ENCODE data around the gene WHRN.

The WHRN gene

GRCh38 chr9:114496011-114496410 lies 9.3 kb downstream of the WHRN start:
- ChIA-PET POLR2A (no interaction called here), CTCF (interaction anchor here (0.6 kb wide), 1 partner anchor 896 kb away, joined by 3 read pairs; no protein-coding TSS in a partner anchor)
- TF ChIP-seq ELF4 (IDR thresholded peaks at IDR 0.05) = no peak
- TF ChIP-seq TARDBP (IDR thresholded peaks at IDR 0.05) = no peak
- TF ChIP-seq PKNOX1 (IDR thresholded peaks at IDR 0.05) = no peak
- TF ChIP-seq L3MBTL2 (conservative IDR thresholded peaks at IDR 0.05) = no peak
- no peak for TF ChIP-seq FOXK2 (IDR thresholded peaks at IDR 0.05)
- TF ChIP-seq ARNT (IDR thresholded peaks at IDR 0.05) = no peak
- TF ChIP-seq NFRKB (IDR thresholded peaks at IDR 0.05) = no peak
- TF ChIP-seq BHLHE40 (IDR thresholded peaks at IDR 0.05; ENCODE audit: borderline replicate concordance) = no peak
- TF ChIP-seq FOXM1 (IDR thresholded peaks at IDR 0.05; ENCODE audit: borderline replicate concordance) = no peak
- no peak for TF ChIP-seq ZNF384 (IDR thresholded peaks at IDR 0.05)
- TF ChIP-seq SUZ12 (IDR thresholded peaks at IDR 0.05) = no peak
- no peak for TF ChIP-seq LEF1 (IDR thresholded peaks at IDR 0.05; ENCODE audit: borderline replicate concordance)
- TF ChIP-seq FOXA1 (IDR thresholded peaks at IDR 0.05) = no peak
- TF ChIP-seq CTBP1 (IDR thresholded peaks at IDR 0.05; ENCODE audit: borderline replicate concordance) = no peak
- no peak for TF ChIP-seq SP1 (IDR thresholded peaks at IDR 0.05)
- no peak for DNase-seq (ENCODE audit: extremely low spot score)

GRCh38 chr9:114494776-114495569 lies 10.3 kb downstream of the WHRN start:
- CTCF ChIA-PET = no interaction called here
- POLR2A ChIA-PET = no interaction called here
- no peak for TF ChIP-seq FOXK2 (IDR thresholded peaks at IDR 0.05)
- no peak for TF ChIP-seq ELF4 (IDR thresholded peaks at IDR 0.05)
- no peak for TF ChIP-seq TARDBP (IDR thresholded peaks at IDR 0.05)
- TF ChIP-seq FOXM1 (IDR thresholded peaks at IDR 0.05; ENCODE audit: borderline replicate concordance) = no peak
- no peak for TF ChIP-seq FOXA1 (IDR thresholded peaks at IDR 0.05)
- no peak for DNase-seq (ENCODE audit: extremely low spot score)

GRCh38 chr9:114493521-114494184 lies 11.6 kb downstream of the WHRN start:
- no peak for TF ChIP-seq HDGF (IDR thresholded peaks at IDR 0.05; ENCODE audit: borderline replicate concordance)
- TF ChIP-seq SP1 (IDR thresholded peaks at IDR 0.05) = no peak
- TF ChIP-seq ELF4 (IDR thresholded peaks at IDR 0.05) = no peak
- no peak for TF ChIP-seq PKNOX1 (IDR thresholded peaks at IDR 0.05)
- no peak for TF ChIP-seq L3MBTL2 (conservative IDR thresholded peaks at IDR 0.05)
- no peak for TF ChIP-seq ARNT (IDR thresholded peaks at IDR 0.05)
- TF ChIP-seq CTBP1 (IDR thresholded peaks at IDR 0.05; ENCODE audit: borderline replicate concordance) = no peak
- no peak for TF ChIP-seq TARDBP (IDR thresholded peaks at IDR 0.05)
- TF ChIP-seq FOXK2 (IDR thresholded peaks at IDR 0.05) = no peak
- TF ChIP-seq ZNF384 (IDR thresholded peaks at IDR 0.05) = no peak
- TF ChIP-seq FOXM1 (IDR thresholded peaks at IDR 0.05; ENCODE audit: borderline replicate concordance) = no peak
- TF ChIP-seq NFRKB (IDR thresholded peaks at IDR 0.05) = no peak
- TF ChIP-seq LEF1 (IDR thresholded peaks at IDR 0.05; ENCODE audit: borderline replicate concordance) = no peak
- no peak for TF ChIP-seq BHLHE40 (IDR thresholded peaks at IDR 0.05; ENCODE audit: borderline replicate concordance)
- no peak for TF ChIP-seq FOXA1 (IDR thresholded peaks at IDR 0.05)
- ChIA-PET CTCF (no interaction called here), POLR2A (no interaction called here)
- DNase-seq (ENCODE audit: extremely low spot score) = no peak

- DNase-seq (ENCODE audit: extremely low spot score) = no peak
- ChIA-PET CTCF (interaction anchor here (1.0 kb wide), 1 partner anchor 15 kb away, joined by 4 read pairs; no protein-coding TSS in a partner anchor), POLR2A (no interaction called here)
- no peak for TF ChIP-seq ELF4 (IDR thresholded peaks at IDR 0.05)
- no peak for TF ChIP-seq BHLHE40 (IDR thresholded peaks at IDR 0.05; ENCODE audit: borderline replicate concordance)
- no peak for TF ChIP-seq ZNF384 (IDR thresholded peaks at IDR 0.05)
- no peak for TF ChIP-seq SP1 (IDR thresholded peaks at IDR 0.05)
- no peak for TF ChIP-seq TARDBP (IDR thresholded peaks at IDR 0.05)
- no peak for TF ChIP-seq L3MBTL2 (conservative IDR thresholded peaks at IDR 0.05)
These were observed 12.3 kb downstream of the WHRN start for GRCh38 chr9:114492991-114493390.

GRCh38 chr9:114491430-114492003 lies 13.8 kb downstream of the WHRN start:
- CTCF ChIA-PET = no interaction called here
- no peak for DNase-seq (ENCODE audit: extremely low spot score)
- TF ChIP-seq L3MBTL2 (conservative IDR thresholded peaks at IDR 0.05) = no peak
- no peak for TF ChIP-seq PKNOX1 (IDR thresholded peaks at IDR 0.05)
- no peak for TF ChIP-seq SP1 (IDR thresholded peaks at IDR 0.05)
- no peak for TF ChIP-seq FOXM1 (IDR thresholded peaks at IDR 0.05; ENCODE audit: borderline replicate concordance)
- no peak for TF ChIP-seq ZNF384 (IDR thresholded peaks at IDR 0.05)
- no peak for TF ChIP-seq LEF1 (IDR thresholded peaks at IDR 0.05; ENCODE audit: borderline replicate concordance)
- TF ChIP-seq SUZ12 (IDR thresholded peaks at IDR 0.05) = no peak
- TF ChIP-seq ARNT (IDR thresholded peaks at IDR 0.05) = no peak
- TF ChIP-seq NFRKB (IDR thresholded peaks at IDR 0.05) = no peak
- no peak for TF ChIP-seq FOXA1 (IDR thresholded peaks at IDR 0.05)
- POLR2A ChIA-PET = no interaction called here

- TF ChIP-seq NFRKB (IDR thresholded peaks at IDR 0.05) (no peak), FOXK2 (IDR thresholded peaks at IDR 0.05) (no peak), SP1 (IDR thresholded peaks at IDR 0.05) (no peak), BHLHE40 (IDR thresholded peaks at IDR 0.05; ENCODE audit: borderline replicate concordance) (no peak), LEF1 (IDR thresholded peaks at IDR 0.05; ENCODE audit: borderline replicate concordance) (no peak), L3MBTL2 (conservative IDR thresholded peaks at IDR 0.05) (no peak), ARNT (IDR thresholded peaks at IDR 0.05) (no peak), PKNOX1 (IDR thresholded peaks at IDR 0.05) (no peak), HDGF (IDR thresholded peaks at IDR 0.05; ENCODE audit: borderline replicate concordance) (no peak), FOXA1 (IDR thresholded peaks at IDR 0.05) (no peak), CTBP1 (IDR thresholded peaks at IDR 0.05; ENCODE audit: borderline replicate concordance) (no peak), SUZ12 (IDR thresholded peaks at IDR 0.05) (no peak), TARDBP (IDR thresholded peaks at IDR 0.05) (no peak), ZNF384 (IDR thresholded peaks at IDR 0.05) (no peak), FOXM1 (IDR thresholded peaks at IDR 0.05; ENCODE audit: borderline replicate concordance) (no peak), ELF4 (IDR thresholded peaks at IDR 0.05) (no peak)
- no peak for DNase-seq (ENCODE audit: extremely low spot score)
- ChIA-PET CTCF (no interaction called here), POLR2A (no interaction called here)
These were observed 15.3 kb downstream of the WHRN start for GRCh38 chr9:114489928-114490327.

Data from HEK293T (cell line).